HepG2 (cell line): ENCODE measurements around the gene TCERG1L. TPM values are rescaled to one million over a fixed set of nuclear protein-coding genes. Genes with fewer than 3 reads are reported as not detected.

Source experiments
- ATAC-seq: fragments of 200-7000 bp; cut with Tn5 transposase; 3 replicates; pipeline ENCODE4 v1.9.1; 2020; ENCODE audit warnings: mild to moderate bottlenecking, moderate library complexity
- BruUV-seq: library from RNA; stranded (reverse); fragments of 400-500 nt; replicated peaks from 2 replicates; lab custom pipeline; 2021; lab: Mats Ljungman, UMichigan
- CTCF ChIA-PET: fragments of 300-600 bp; formaldehyde crosslinking; extraction: SDS; loops from one replicate; lab custom pipeline; 2021; ENCODE audit warnings: low total read pairs, inconsistent platforms, low intra/inter-chr PET ratio; lab: Yijun Ruan, JAX
- POLR2A ChIA-PET: fragments of 350-600 bp; sonication (Branson Sonifier 250); formaldehyde crosslinking; loops from one replicate; lab custom pipeline; 2020; ENCODE audit warnings: antibody characterized with exemption, inconsistent platforms; lab: Yijun Ruan, JAX
- DNase-seq: peaks from one replicate; pipeline ENCODE4 v3.0.0-alpha.2; 2015; ENCODE audit warnings: low spot score
- FAIRE-seq: peaks from 3 replicates; lab custom pipeline; 2011; peaks lifted over from hg19 to GRCh38; lab: Jason Lieb, UNC
- H2AFZ ChIP-seq: one replicate; pipeline ENCODE4 v1.6.1; 2011; ENCODE audit warnings: low read length, inconsistent platforms
- H3K27ac ChIP-seq: fragments of 300-600 bp; 3 replicates; pipeline ENCODE4 v1.8.0; 2011; ENCODE audit warnings: mixed run types, mild to moderate bottlenecking, mixed read lengths, low read length, inconsistent platforms; ENCODE audit not compliant: insufficient read depth; ENCODE audit errors: extremely low read length
- H3K27me3 ChIP-seq, 2 experiments: fragments of 200-600 bp in 1 of 2; 2 replicates in 1 of 2; 3 replicates in 1 of 2; pipeline versions ENCODE4 v1.6.0 to v1.8.0; 2011; ENCODE audit warnings: low read length in 2 of 2, mild to moderate bottlenecking in 2 of 2, moderate library complexity in 2 of 2, inconsistent platforms in 1 of 2; ENCODE audit not compliant: insufficient read depth in 2 of 2, control insufficient read depth in 1 of 2
- H3K36me3 ChIP-seq, 2 experiments: fragments of 200-600 bp in 1 of 2; replicated peaks in 1 of 2; 2 replicates in 1 of 2; 3 replicates in 1 of 2; pipeline versions ENCODE4 v1.5.1 to v1.8.0; 2011; ENCODE audit warnings: low read length in 2 of 2, inconsistent platforms in 1 of 2; ENCODE audit not compliant: insufficient read depth in 2 of 2, control insufficient read depth in 1 of 2
- H3K4me1 ChIP-seq: 2 replicates; pipeline ENCODE4 v1.5.1; 2012; ENCODE audit warnings: low read length, inconsistent platforms; ENCODE audit not compliant: insufficient read depth
- H3K4me2 ChIP-seq: 2 replicates; pipeline ENCODE4 v1.6.0; 2011; ENCODE audit warnings: low read depth, low read length, inconsistent platforms
- H3K4me3 ChIP-seq, 3 experiments: fragments of 200-600 bp in 1 of 3; sonication (generic), shearing (Covaris generic) in 1 of 3; replicated peaks in 1 of 3; 2 replicates each; pipeline ENCODE4 v1.5.1; 2011 to 2016; ENCODE audit warnings: low read length in 3 of 3, inconsistent platforms in 2 of 3, low read depth in 2 of 3, mild to moderate bottlenecking in 2 of 3, control low read depth in 1 of 3, mixed read lengths in 1 of 3; ENCODE audit not compliant: insufficient read depth in 1 of 3
- H3K79me2 ChIP-seq: one replicate; pipeline ENCODE4 v1.6.1; 2011; ENCODE audit warnings: low read length, inconsistent platforms; ENCODE audit not compliant: insufficient read depth
- H3K9ac ChIP-seq: 2 replicates; pipeline ENCODE4 v1.6.0; 2011; ENCODE audit warnings: mild to moderate bottlenecking, low read depth, low read length, inconsistent platforms; ENCODE audit not compliant: insufficient read depth
- H3K9me3 ChIP-seq: 2 replicates; pipeline ENCODE4 v1.5.1; 2012; ENCODE audit warnings: mild to moderate bottlenecking, low read length
- H4K20me1 ChIP-seq: 2 replicates; pipeline ENCODE4 v1.6.0; 2011; ENCODE audit warnings: inconsistent platforms, mild to moderate bottlenecking, low read length, moderate library complexity; ENCODE audit not compliant: insufficient read depth
- CEBPG ChIP-seq: IDR thresholded peaks from 2 replicates; pipeline ENCODE4 v1.6.1; 2016
- SMAD9 ChIP-seq: sonication (generic); formaldehyde crosslinking; IDR thresholded peaks from 2 replicates; pipeline ENCODE4 v1.5.1; 2020; ENCODE audit warnings: mild to moderate bottlenecking, missing genetic modification reagents
- ZBTB7B ChIP-seq: sonication (generic); formaldehyde crosslinking; IDR thresholded peaks from 2 replicates; pipeline ENCODE4 v1.4.0; 2020; ENCODE audit warnings: missing genetic modification reagents
- ZFY ChIP-seq: sonication (generic); formaldehyde crosslinking; IDR thresholded peaks from 2 replicates; pipeline ENCODE4 v1.4.0; 2020; ENCODE audit warnings: missing genetic modification reagents
- ZNF232 ChIP-seq: sonication (generic); formaldehyde crosslinking; IDR thresholded peaks from 2 replicates; pipeline ENCODE4 v1.4.0; 2020; ENCODE audit warnings: missing genetic modification reagents, borderline replicate concordance
- ZNF530 ChIP-seq: sonication (generic); formaldehyde crosslinking; IDR thresholded peaks from 2 replicates; pipeline ENCODE4 v1.5.0; 2020; ENCODE audit warnings: low read depth, mild to moderate bottlenecking, missing genetic modification reagents
- ZNF766 ChIP-seq: sonication (generic); formaldehyde crosslinking; IDR thresholded peaks from 2 replicates; pipeline ENCODE4 v1.5.0; 2020; ENCODE audit warnings: missing genetic modification reagents, borderline replicate concordance
- ZSCAN31 ChIP-seq: sonication (generic); formaldehyde crosslinking; IDR thresholded peaks from 2 replicates; pipeline ENCODE4 v1.5.0; 2020; ENCODE audit warnings: low read depth, mild to moderate bottlenecking, missing genetic modification reagents
- WGBS: methylation state at CpG from one replicate; pipeline ENCODE4 v1.1.6; 2017; ENCODE audit warnings: low lambda C conversion rate; 5-methylcytosine and 5-hydroxymethylcytosine counted together
- in situ Hi-C: cut with HindIII; loops from 2 replicates; pipeline ENCODE4 v1.10.0; 2017; ENCODE audit warnings: low pct_unique_long_range_greater_than_20kb; ENCODE audit not compliant: extremely low pct_ligation_motif_present
- intact Hi-C: fragments of 100-400 bp; cut with micrococcal nuclease; formaldehyde crosslinking; loops from one replicate; pipeline ENCODE4 v1.10.0; 2022; ENCODE audit not compliant: unreplicated experiment
- polyA plus RNA-seq, 8 experiments: library from polyadenylated mRNA; depleted of rRNA in 3 of 8; stranded (reverse) in 7 of 8; unstranded in 1 of 8; fragments of >200 nt; fragmentation: Illumina TruSeq in 4 of 8; extraction: Trizol in 4 of 8; gene quantifications; 2 replicates each; pipeline versions ENCODE4 v1.2.1 to v1.2.3, GENCODE V29; 2011 to 2016; ENCODE audit warnings: low read depth in 4 of 8, missing spikeins in 1 of 8, mixed read lengths in 1 of 8; ENCODE audit not compliant: insufficient read depth in 1 of 8
- total RNA-seq, 5 experiments: library from RNA; depleted of rRNA; stranded (reverse); fragments of >200 nt; fragmentation: Illumina TruSeq; extraction: Trizol; gene quantifications; 2 replicates each; pipeline ENCODE4 v1.2.3, GENCODE V29; 2016; ENCODE audit warnings: low read depth in 1 of 5
- TF ChIP-seq, protein P1 (sequence below): sonication (generic); formaldehyde crosslinking; IDR thresholded peaks from 2 replicates; pipeline ENCODE4 v1.5.1; 2020; ENCODE audit warnings: mild to moderate bottlenecking, missing genetic modification reagents
- TF ChIP-seq, protein P2 (sequence below): IDR thresholded peaks from 2 replicates; pipeline ENCODE4 v1.6.1; 2016; ENCODE audit warnings: control low read depth
- TF ChIP-seq, protein P3 (sequence below): sonication (generic); formaldehyde crosslinking; IDR thresholded peaks from 2 replicates; pipeline ENCODE4 v1.5.0; 2020; ENCODE audit warnings: missing genetic modification reagents, mild to moderate bottlenecking, borderline replicate concordance

Gene TCERG1L
- total and polyA plus RNA-seq, 2 of the 13 experiments (the other 11 are each of a cell fraction or from before 2014, with no cell fraction given) = not detected

DNA sequence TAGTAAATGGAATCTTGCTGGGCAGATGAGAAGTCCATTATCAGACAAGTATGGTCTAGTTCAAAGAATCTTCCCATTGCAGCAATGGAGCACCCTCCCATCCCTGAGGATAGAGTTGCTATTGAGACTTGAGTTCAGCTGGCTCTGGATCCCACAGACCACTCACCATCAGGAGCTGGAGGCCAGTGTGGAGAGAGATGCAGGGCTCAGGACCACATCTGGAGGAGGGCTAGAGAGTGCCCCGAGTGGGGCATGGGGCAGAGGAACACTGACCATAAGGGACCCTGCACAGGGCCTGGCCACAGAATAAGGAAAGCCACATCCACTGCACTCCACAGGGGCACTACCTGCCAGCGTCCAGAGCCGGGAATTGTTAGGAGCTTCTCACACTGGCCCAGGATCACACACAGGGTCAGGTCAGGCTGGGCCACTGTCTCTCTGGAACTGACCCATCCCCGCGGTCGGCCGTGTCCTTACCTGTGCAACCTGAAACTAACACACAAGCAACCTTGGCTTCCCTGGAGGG is 41.3 kb upstream of the TCERG1L start:
- TF ChIP-seq ZSCAN31 (no peak), ZFY (CRISPR knock-in tag) (no peak), ZBTB7B (CRISPR knock-in tag) (no peak), ZNF766 (CRISPR knock-in tag) (no peak), SMAD9 (CRISPR knock-in tag) (no peak), ZNF530 (CRISPR knock-in tag) (no peak), ZNF232 (CRISPR knock-in tag) (no peak), CEBPG (CRISPR knock-in tag) (no peak)
- TF ChIP-seq, protein P1, sequence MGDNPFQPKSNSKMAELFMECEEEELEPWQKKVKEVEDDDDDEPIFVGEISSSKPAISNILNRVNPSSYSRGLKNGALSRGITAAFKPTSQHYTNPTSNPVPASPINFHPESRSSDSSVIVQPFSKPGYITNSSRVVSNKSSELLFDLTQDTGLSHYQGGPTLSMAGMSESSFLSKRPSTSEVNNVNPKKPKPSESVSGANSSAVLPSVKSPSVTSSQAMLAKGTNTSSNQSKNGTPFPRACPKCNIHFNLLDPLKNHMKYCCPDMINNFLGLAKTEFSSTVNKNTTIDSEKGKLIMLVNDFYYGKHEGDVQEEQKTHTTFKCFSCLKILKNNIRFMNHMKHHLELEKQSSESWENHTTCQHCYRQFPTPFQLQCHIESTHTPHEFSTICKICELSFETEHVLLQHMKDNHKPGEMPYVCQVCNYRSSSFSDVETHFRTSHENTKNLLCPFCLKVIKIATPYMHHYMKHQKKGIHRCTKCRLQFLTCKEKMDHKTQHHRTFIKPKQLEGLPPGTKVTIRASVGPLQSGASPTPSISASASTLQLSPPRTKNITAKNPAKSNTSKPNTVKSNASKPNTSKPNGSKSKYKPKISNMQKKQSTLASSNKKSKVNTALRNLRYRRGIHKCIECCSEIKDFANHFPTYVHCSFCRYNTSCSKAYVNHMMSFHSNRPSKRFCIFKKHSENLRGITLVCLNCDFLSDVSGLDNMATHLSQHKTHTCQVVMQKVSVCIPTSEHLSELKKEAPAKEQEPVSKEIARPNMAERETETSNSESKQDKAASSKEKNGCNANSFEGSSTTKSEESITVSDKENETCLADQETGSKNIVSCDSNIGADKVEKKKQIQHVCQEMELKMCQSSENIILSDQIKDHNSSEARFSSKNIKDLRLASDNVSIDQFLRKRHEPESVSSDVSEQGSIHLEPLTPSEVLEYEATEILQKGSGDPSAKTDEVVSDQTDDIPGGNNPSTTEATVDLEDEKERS (CRISPR knock-in tag) = no peak
- TF ChIP-seq, protein P2, sequence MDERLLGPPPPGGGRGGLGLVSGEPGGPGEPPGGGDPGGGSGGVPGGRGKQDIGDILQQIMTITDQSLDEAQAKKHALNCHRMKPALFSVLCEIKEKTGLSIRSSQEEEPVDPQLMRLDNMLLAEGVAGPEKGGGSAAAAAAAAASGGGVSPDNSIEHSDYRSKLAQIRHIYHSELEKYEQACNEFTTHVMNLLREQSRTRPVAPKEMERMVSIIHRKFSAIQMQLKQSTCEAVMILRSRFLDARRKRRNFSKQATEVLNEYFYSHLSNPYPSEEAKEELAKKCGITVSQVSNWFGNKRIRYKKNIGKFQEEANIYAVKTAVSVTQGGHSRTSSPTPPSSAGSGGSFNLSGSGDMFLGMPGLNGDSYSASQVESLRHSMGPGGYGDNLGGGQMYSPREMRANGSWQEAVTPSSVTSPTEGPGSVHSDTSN (CRISPR knock-in tag) = no peak
- TF ChIP-seq, protein P3, sequence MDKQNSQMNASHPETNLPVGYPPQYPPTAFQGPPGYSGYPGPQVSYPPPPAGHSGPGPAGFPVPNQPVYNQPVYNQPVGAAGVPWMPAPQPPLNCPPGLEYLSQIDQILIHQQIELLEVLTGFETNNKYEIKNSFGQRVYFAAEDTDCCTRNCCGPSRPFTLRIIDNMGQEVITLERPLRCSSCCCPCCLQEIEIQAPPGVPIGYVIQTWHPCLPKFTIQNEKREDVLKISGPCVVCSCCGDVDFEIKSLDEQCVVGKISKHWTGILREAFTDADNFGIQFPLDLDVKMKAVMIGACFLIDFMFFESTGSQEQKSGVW (CRISPR knock-in tag) = no peak
- no peaks in the 10 kb centered on the region for H3K36me3 ChIP-seq
- H3K4me3 ChIP-seq = no peak overlapping the region
- CTCF ChIA-PET = no interaction called here
- no TSS peak for BruUV-seq
- 7% methylated on average over 3 of the region's 7 CpGs for WGBS
- H3K9ac ChIP-seq = no peak overlapping the region
- H3K27ac ChIP-seq = no peak overlapping the region
- no peak overlapping the region for H3K4me2 ChIP-seq
- intact Hi-C loops = no loop called here
- no peaks in the 10 kb centered on the region for H3K4me1 ChIP-seq
- POLR2A ChIA-PET = no interaction called here
- no peaks in the 10 kb centered on the region for H3K79me2 ChIP-seq
- H4K20me1 ChIP-seq = no peaks in the 10 kb centered on the region
- no peak for FAIRE-seq
- no peaks in the 10 kb centered on the region for H3K9me3 ChIP-seq
- peaks cover 0 to 3% of the 10 kb centered on the region in 2 experiments; a peak in 1 of 5 replicates for H3K27me3 ChIP-seq
- no peak for DNase-seq
- in situ Hi-C loops = no loop called here
- ATAC-seq = no peak
- H2AFZ ChIP-seq = no peak overlapping the region
